K562 (cell line): Measurements from ENCODE around the gene CCDC32. TPM values are rescaled to one million over a fixed set of nuclear protein-coding genes. Genes with fewer than 3 reads are reported as not detected.
A peak's percentile ranks its signal among the peaks of the same experiment; 100 is the strongest.

Experiments used
- ASH1L ChIP-seq: fragments of 450-650 bp; IDR thresholded peaks from 2 replicates; pipeline ENCODE4 v1.6.1; 2018; ENCODE audit warnings: borderline replicate concordance, mild to moderate bottlenecking, low read depth; ENCODE audit not compliant: partially characterized antibody
- CEBPG ChIP-seq, 3 experiments: fragments of 200-800 bp in 1 of 3; sonication (Bioruptor generic) in 1 of 3; sonication (generic) in 1 of 3; formaldehyde crosslinking in 1 of 3; IDR thresholded peaks in 2 of 3; conservative IDR thresholded peaks in 1 of 3; 2 replicates each; pipeline versions ENCODE4 v1.6.1 to v1.8.0; 2016 to 2022; ENCODE audit warnings: missing compliant biosample characterization in 2 of 3, missing genetic modification characterization in 2 of 3, mild to moderate bottlenecking in 1 of 3, missing genetic modification reagents in 1 of 3
- CREM ChIP-seq: IDR thresholded peaks from 2 replicates; pipeline ENCODE4 v1.6.1; 2014; ENCODE audit warnings: antibody characterized with exemption, low read depth
- GABPB1 ChIP-seq: sonication (generic); formaldehyde crosslinking; IDR thresholded peaks from 2 replicates; pipeline ENCODE4 v1.8.0; 2022; ENCODE audit warnings: mild to moderate bottlenecking, missing genetic modification reagents
- HSF4 ChIP-seq: fragments of 250-450 bp; sonication (Bioruptor Pico); IDR thresholded peaks from 2 replicates; pipeline ENCODE4 v2.1.2; 2022; ENCODE audit warnings: mild to moderate bottlenecking, moderate library complexity, borderline replicate concordance
- NFRKB ChIP-seq: fragments of 450-650 bp; IDR thresholded peaks from 2 replicates; pipeline ENCODE4 v1.6.1; 2016; ENCODE audit warnings: low read depth
- NFYB ChIP-seq: IDR thresholded peaks from 2 replicates; pipeline ENCODE4 v1.6.1; 2011; ENCODE audit warnings: mild to moderate bottlenecking, moderate library complexity; ENCODE audit not compliant: insufficient read length; ENCODE audit errors: extremely low read depth
- POU5F1 ChIP-seq: fragments of 150-350 bp; IDR thresholded peaks from 2 replicates; pipeline ENCODE4 v1.6.1; 2014; ENCODE audit warnings: borderline replicate concordance, low read length, low read depth, mild to moderate bottlenecking; ENCODE audit not compliant: partially characterized antibody
- REST ChIP-seq, 2 experiments: fragments of 450-650 bp; formaldehyde crosslinking in 1 of 2; IDR thresholded peaks; 2 replicates each; pipeline versions ENCODE4 v1.4.0 to v1.6.1; 2014 to 2020; ENCODE audit warnings: mild to moderate bottlenecking in 2 of 2, borderline replicate concordance in 1 of 2, low read depth in 1 of 2
- SFPQ ChIP-seq: fragments of 200-400 bp; formaldehyde crosslinking; IDR thresholded peaks from 2 replicates; pipeline ENCODE4 v1.6.1; 2017; ENCODE audit warnings: mild to moderate bottlenecking, low read depth, low read length, moderate library complexity
- SIX5 ChIP-seq, 2 experiments: IDR thresholded peaks; 2 replicates each; pipeline ENCODE4 v1.6.1; 2011; ENCODE audit warnings: low read length in 2 of 2, borderline replicate concordance in 1 of 2, low read depth in 1 of 2, mild to moderate bottlenecking in 1 of 2, moderate library complexity in 1 of 2; ENCODE audit not compliant: insufficient read depth in 1 of 2
- TCF3 ChIP-seq: sonication (generic); formaldehyde crosslinking; IDR thresholded peaks from 2 replicates; pipeline ENCODE4 v1.4.0; 2020; ENCODE audit warnings: mild to moderate bottlenecking, missing genetic modification reagents
- ZFP30 ChIP-seq: fragments of 250-450 bp; sonication (Bioruptor Pico); IDR thresholded peaks from 2 replicates; pipeline ENCODE4 v1.8.0; 2022; ENCODE audit warnings: moderate library complexity, mild to moderate bottlenecking, inconsistent platforms, borderline replicate concordance
- ZKSCAN1 ChIP-seq: fragments of 150-350 bp; IDR thresholded peaks from 2 replicates; pipeline ENCODE4 v1.6.1; 2016; ENCODE audit warnings: low read depth, low read length
- ZNF121 ChIP-seq: sonication (generic); formaldehyde crosslinking; conservative IDR thresholded peaks from 2 replicates; pipeline ENCODE4 v1.8.0; 2022; ENCODE audit warnings: missing genetic modification reagents
- ZNF764 ChIP-seq: fragments of 250-450 bp; sonication (Bioruptor Pico); IDR thresholded peaks from 2 replicates; pipeline ENCODE4 v1.4.0; 2020; ENCODE audit warnings: low read depth, mild to moderate bottlenecking, moderate library complexity
- polyA plus RNA-seq, 8 experiments: library from polyadenylated mRNA; depleted of rRNA in 4 of 8; stranded (reverse) in 5 of 8; unstranded in 3 of 8; fragments of >200 nt; fragmentation: Nextera tagmentation in 2 of 8; fragmentation: Illumina TruSeq in 1 of 8; extraction: Ambion mirVana in 2 of 8; extraction: Trizol in 1 of 8; gene quantifications; 2 replicates each; pipeline versions ENCODE4 v1.2.1 to v1.2.3, GENCODE V29; 2011 to 2014; ENCODE audit warnings: inconsistent platforms in 1 of 8, missing spikeins in 1 of 8
- total RNA-seq, 7 experiments: library from RNA; depleted of rRNA in 6 of 7; stranded (reverse); fragments of >200 nt in 6 of 7; fragmentation: Illumina TruSeq in 2 of 7; extraction: Trizol in 2 of 7; gene quantifications; 2 replicates each; pipeline versions ENCODE4 v1.2.1 to v1.2.3, GENCODE V29; 2011 to 2021; ENCODE audit warnings: low replicate concordance in 1 of 7

The CCDC32 gene
- total and polyA plus RNA-seq, 9 of the 15 experiments (the other 6 are each of a cell fraction or from before 2014, with no cell fraction given), result 22.2 to 94.8 (median 37.1) TPM

- no peak for TF ChIP-seq REST (IDR thresholded peaks at IDR 0.05; ENCODE audit: borderline replicate concordance)
- TF ChIP-seq REST (CRISPR knock-in tag; IDR thresholded peaks at IDR 0.05; ENCODE audit: low read depth), result no peak
- no peak for TF ChIP-seq SFPQ
- peak; percentile 74; the same call in 1 of the 2 replicates for TF ChIP-seq ZKSCAN1
- TF ChIP-seq CEBPG (CRISPR knock-in tag; IDR thresholded peaks at IDR 0.05), result peak; percentile 99
- peak; percentile 100 for TF ChIP-seq CEBPG (tag; conservative IDR thresholded peaks at IDR 0.05 in 1 of 2, IDR thresholded peaks at IDR 0.05 in 1 of 2)
- TF ChIP-seq GABPB1 (CRISPR knock-in tag), result peak; percentile 79
- TF ChIP-seq ZNF121, result no peak
- TF ChIP-seq HSF4 (CRISPR knock-in tag), result no peak
- peak; percentile 72; the same call in 1 of the 2 replicates for TF ChIP-seq ZNF764 (CRISPR knock-in tag)
- TF ChIP-seq NFRKB, result peak; percentile 95
- TF ChIP-seq POU5F1, result no peak
- no peak for TF ChIP-seq ASH1L
- TF ChIP-seq SIX5 (IDR thresholded peaks at IDR 0.05; ENCODE audit: borderline replicate concordance in 1 of 2, insufficient read depth in 1 of 2, low read depth in 1 of 2, low read length in 2 of 2), result peak in 1 of 2 experiments; percentile 30; a peak in 1 of 4 replicates
- no peak for TF ChIP-seq NFYB
- TF ChIP-seq TCF3 (CRISPR knock-in tag), result peak; percentile 38
- TF ChIP-seq ZFP30, result no peak
- peak; percentile 97 for TF ChIP-seq CREM
Measured at GRCh38 chr15:40593588-40594428, 29.0 kb upstream of the CCDC32 start, which contains the start of gene KNL1 (continued).
